ENCODE results near the gene CRISPLD2. TPM values are rescaled to one million over a fixed set of nuclear protein-coding genes. Genes with fewer than 3 reads are reported as not detected.
A peak's percentile ranks its signal among the peaks of the same experiment; 100 is the strongest.

The CRISPLD2 gene
- total and polyA plus RNA-seq, 4 donors: 8.9 to 192 (median 70.5) TPM

GRCh38 chr16:84794186-84794585 lies 25.6 kb upstream of the CRISPLD2 start:
- ATAC-seq (ENCODE audit: low FRiP score) (no peak), DNase-seq (no peak)
- Histone ChIP-seq H3K9me3 (ENCODE audit: control insufficient read depth, low read length) (no peaks in the 10 kb centered on the region), H3K4me3 (ENCODE audit: low read length in 2 of 2) (no peak overlapping the region), H3K27me3 (ENCODE audit: control insufficient read depth in 1 of 2, insufficient read depth in 2 of 2, low read length in 1 of 2) (no peaks in the 10 kb centered on the region), H3K27ac (ENCODE audit: low read depth in 1 of 2, low read length in 2 of 2) (no peak overlapping the region), H3K4me1 (ENCODE audit: control insufficient read depth in 1 of 2, insufficient read depth in 2 of 2, low read length in 2 of 2) (no peaks in the 10 kb centered on the region), H3K36me3 (ENCODE audit: control insufficient read depth in 1 of 2, insufficient read depth in 2 of 2, low read length in 1 of 2) (no peaks in the 10 kb centered on the region)
- intact Hi-C loops (cut with DNase I): no loop called here
- 95 to 98% methylated on average over 6 of the region's 6 CpGs for WGBS, 2 donors

- Histone ChIP-seq H3K27ac (ENCODE audit: low read depth in 1 of 2, low read length in 2 of 2) (no peak overlapping the region), H3K4me3 (ENCODE audit: low read length in 2 of 2) (no peak overlapping the region), H3K4me1 (ENCODE audit: control insufficient read depth in 1 of 2, insufficient read depth in 2 of 2, low read length in 2 of 2) (no peaks in the 10 kb centered on the region), H3K9me3 (ENCODE audit: control insufficient read depth, low read length) (no peaks in the 10 kb centered on the region), H3K27me3 (ENCODE audit: control insufficient read depth in 1 of 2, insufficient read depth in 2 of 2, low read length in 1 of 2) (no peaks in the 10 kb centered on the region), H3K36me3 (ENCODE audit: control insufficient read depth in 1 of 2, insufficient read depth in 2 of 2, low read length in 1 of 2) (no peaks in the 10 kb centered on the region)
- intact Hi-C loops (cut with DNase I): no loop called here
- no peak for DNase-seq
- no peak for ATAC-seq (ENCODE audit: low FRiP score)
- 95 to 96% methylated on average over 19 of the region's 19 CpGs for WGBS, 2 donors
Measured at GRCh38 chr16:84794626-84795025, 25.2 kb upstream of the CRISPLD2 start.

- Histone ChIP-seq H3K27me3 (ENCODE audit: control insufficient read depth in 1 of 2, insufficient read depth in 2 of 2, low read length in 1 of 2) (no peaks in the 10 kb centered on the region), H3K9me3 (ENCODE audit: control insufficient read depth, low read length) (no peaks in the 10 kb centered on the region), H3K4me1 (ENCODE audit: control insufficient read depth in 1 of 2, insufficient read depth in 2 of 2, low read length in 2 of 2) (no peaks in the 10 kb centered on the region), H3K27ac (ENCODE audit: low read depth in 1 of 2, low read length in 2 of 2) (no peak overlapping the region), H3K4me3 (ENCODE audit: low read length in 2 of 2) (no peak overlapping the region), H3K36me3 (ENCODE audit: control insufficient read depth in 1 of 2, insufficient read depth in 2 of 2, low read length in 1 of 2) (no peaks in the 10 kb centered on the region)
- DNase-seq: peak; percentile 82 to 85
- intact Hi-C loops (cut with DNase I): no loop called here
- peak; percentile 93 for ATAC-seq (ENCODE audit: low FRiP score)
- 13 to 17% methylated on average over 22 of the region's 22 CpGs for WGBS, 2 donors
Measured at GRCh38 chr16:84795329-84796053, 24.3 kb upstream of the CRISPLD2 start.

GRCh38 chr16:84800158-84800978 lies 19.4 kb upstream of the CRISPLD2 start:
- Histone ChIP-seq H3K27ac (ENCODE audit: low read depth in 1 of 2, low read length in 2 of 2) (no peak overlapping the region), H3K4me3 (ENCODE audit: low read length in 2 of 2) (no peak overlapping the region), H3K27me3 (ENCODE audit: control insufficient read depth in 1 of 2, insufficient read depth in 2 of 2, low read length in 1 of 2) (no peaks in the 10 kb centered on the region), H3K4me1 (ENCODE audit: control insufficient read depth in 1 of 2, insufficient read depth in 2 of 2, low read length in 2 of 2) (no peaks in the 10 kb centered on the region), H3K9me3 (ENCODE audit: control insufficient read depth, low read length) (no peaks in the 10 kb centered on the region), H3K36me3 (ENCODE audit: control insufficient read depth in 1 of 2, insufficient read depth in 2 of 2, low read length in 1 of 2) (no peaks in the 10 kb centered on the region)
- no peak for ATAC-seq (ENCODE audit: low FRiP score)
- WGBS, 2 donors: 67 to 71% methylated on average over 8 of the region's 8 CpGs
- intact Hi-C loops (cut with DNase I): no loop called here
- peak in 1 of 2 donors; percentile 11 for DNase-seq

GRCh38 chr16:84803146-84803545 lies 16.6 kb upstream of the CRISPLD2 start:
- DNase-seq (peak in 1 of 2 donors; percentile 4), ATAC-seq (ENCODE audit: low FRiP score) (no peak)
- WGBS, 2 donors: 80 to 84% methylated on average over 9 of the region's 9 CpGs
- Histone ChIP-seq H3K4me1 (ENCODE audit: control insufficient read depth in 1 of 2, insufficient read depth in 2 of 2, low read length in 2 of 2) (no peaks in the 10 kb centered on the region), H3K27ac (ENCODE audit: low read depth in 1 of 2, low read length in 2 of 2) (no peak overlapping the region), H3K9me3 (ENCODE audit: control insufficient read depth, low read length) (no peaks in the 10 kb centered on the region), H3K4me3 (ENCODE audit: low read length in 2 of 2) (no peak overlapping the region), H3K27me3 (ENCODE audit: control insufficient read depth in 1 of 2, insufficient read depth in 2 of 2, low read length in 1 of 2) (no peaks in the 10 kb centered on the region), H3K36me3 (ENCODE audit: control insufficient read depth in 1 of 2, insufficient read depth in 2 of 2, low read length in 1 of 2) (no peaks in the 10 kb centered on the region)
- intact Hi-C loops (cut with DNase I): no loop called here

- Histone ChIP-seq H3K9me3 (ENCODE audit: control insufficient read depth, low read length) (no peaks in the 10 kb centered on the region), H3K27ac (ENCODE audit: low read depth in 1 of 2, low read length in 2 of 2) (no peak overlapping the region), H3K4me3 (ENCODE audit: low read length in 2 of 2) (no peak overlapping the region), H3K27me3 (ENCODE audit: control insufficient read depth in 1 of 2, insufficient read depth in 2 of 2, low read length in 1 of 2) (no peaks in the 10 kb centered on the region), H3K36me3 (ENCODE audit: control insufficient read depth in 1 of 2, insufficient read depth in 2 of 2, low read length in 1 of 2) (no peaks in the 10 kb centered on the region), H3K4me1 (ENCODE audit: control insufficient read depth in 1 of 2, insufficient read depth in 2 of 2, low read length in 2 of 2) (no peaks in the 10 kb centered on the region)
- ATAC-seq (ENCODE audit: low FRiP score) (no peak), DNase-seq (peak in 1 of 2 donors; percentile 21)
- WGBS, 2 donors: 90 to 94% methylated on average over 10 of the region's 10 CpGs
- intact Hi-C loops (cut with DNase I): no loop called here
Measured at GRCh38 chr16:84804326-84804725, 15.5 kb upstream of the CRISPLD2 start.

GRCh38 chr16:84806256-84806889 lies 13.4 kb upstream of the CRISPLD2 start:
- ATAC-seq (ENCODE audit: low FRiP score) (peak; percentile 58), DNase-seq (peak in 1 of 2 donors; percentile 76)
- no peaks in the 10 kb centered on the region for H3K9me3 ChIP-seq (ENCODE audit: control insufficient read depth, low read length)
- intact Hi-C loops (cut with DNase I): no loop called here
- 56 to 58% methylated on average over 26 of the region's 26 CpGs for WGBS, 2 donors
- no peak overlapping the region for H3K4me3 ChIP-seq (ENCODE audit: low read length in 2 of 2)
- H3K27me3 ChIP-seq (ENCODE audit: control insufficient read depth in 1 of 2, insufficient read depth in 2 of 2, low read length in 1 of 2): no peaks in the 10 kb centered on the region
- H3K36me3 ChIP-seq (ENCODE audit: control insufficient read depth in 1 of 2, insufficient read depth in 2 of 2, low read length in 1 of 2): no peaks in the 10 kb centered on the region
- H3K4me1 ChIP-seq (ENCODE audit: control insufficient read depth in 1 of 2, insufficient read depth in 2 of 2, low read length in 2 of 2): no peaks in the 10 kb centered on the region
- H3K27ac ChIP-seq (ENCODE audit: low read depth in 1 of 2, low read length in 2 of 2): no peak overlapping the region

GRCh38 chr16:84806890-84807258 lies 12.9 kb upstream of the CRISPLD2 start:
- Histone ChIP-seq H3K27me3 (ENCODE audit: control insufficient read depth in 1 of 2, insufficient read depth in 2 of 2, low read length in 1 of 2) (no peaks in the 10 kb centered on the region), H3K27ac (ENCODE audit: low read depth in 1 of 2, low read length in 2 of 2) (no peak overlapping the region), H3K9me3 (ENCODE audit: control insufficient read depth, low read length) (no peaks in the 10 kb centered on the region), H3K4me1 (ENCODE audit: control insufficient read depth in 1 of 2, insufficient read depth in 2 of 2, low read length in 2 of 2) (no peaks in the 10 kb centered on the region), H3K4me3 (ENCODE audit: low read length in 2 of 2) (no peak overlapping the region), H3K36me3 (ENCODE audit: control insufficient read depth in 1 of 2, insufficient read depth in 2 of 2, low read length in 1 of 2) (no peaks in the 10 kb centered on the region)
- intact Hi-C loops (cut with DNase I): no loop called here
- no peak for ATAC-seq (ENCODE audit: low FRiP score)
- WGBS, 2 donors: 93 to 96% methylated on average over 10 of the region's 10 CpGs
- no peak for DNase-seq
